ENCODE results near the gene AMH. TPM values are rescaled to one million over a fixed set of nuclear protein-coding genes. Genes with fewer than 3 reads are reported as not detected.

The AMH gene
- total RNA-seq, 2 donors from 2014 or later: 0.92 to 0.95 TPM

- DNase-seq (ENCODE audit: low spot score): peak; percentile 60
- Histone ChIP-seq H3K27ac (peak overlapping the region; percentile 47 to 77), H3K4me3 (peak overlapping the region; percentile 47), H3K27me3 (replicated peaks; ENCODE audit: insufficient read depth) (no peaks in the 10 kb centered on the region), H3K4me1 (ENCODE audit: control insufficient read depth in 1 of 2, low read depth in 2 of 2) (peaks cover 21 to 32% of the 10 kb centered on the region in 2 donors), H3K36me3 (peaks cover 2% of the 10 kb centered on the region), H3K9me3 (no peaks in the 10 kb centered on the region)
- TF ChIP-seq CTCF (IDR thresholded peaks at IDR 0.05): no peak
- ATAC-seq (ENCODE audit: insufficient number of reproducible peaks, low FRiP score, low read depth): no peak
These were observed 17.3 kb downstream of the AMH start for GRCh38 chr19:2266183-2266993.

- no peak for ATAC-seq (ENCODE audit: insufficient number of reproducible peaks, low FRiP score, low read depth)
- TF ChIP-seq CTCF (IDR thresholded peaks at IDR 0.05): no peak
- Histone ChIP-seq H3K4me3 (peak overlapping the region; percentile 100), H3K9me3 (no peaks in the 10 kb centered on the region), H3K27ac (no peak overlapping the region), H3K36me3 (peaks cover 20% of the 10 kb centered on the region), H3K4me1 (ENCODE audit: control insufficient read depth in 1 of 2, low read depth in 2 of 2) (peaks cover 41 to 51% of the 10 kb centered on the region in 2 donors), H3K27me3 (replicated peaks; ENCODE audit: insufficient read depth) (no peaks in the 10 kb centered on the region)
- DNase-seq (ENCODE audit: low spot score): no peak
These were observed 19.3 kb downstream of the AMH start for GRCh38 chr19:2268480-2268830.

GRCh38 chr19:2268861-2269243 lies 19.7 kb downstream of the AMH start:
- no peak for ATAC-seq (ENCODE audit: insufficient number of reproducible peaks, low FRiP score, low read depth)
- H3K36me3 ChIP-seq: peaks cover 20% of the 10 kb centered on the region
- H3K27me3 ChIP-seq (replicated peaks; ENCODE audit: insufficient read depth): no peaks in the 10 kb centered on the region
- peaks cover 45 to 55% of the 10 kb centered on the region in 2 donors for H3K4me1 ChIP-seq (ENCODE audit: control insufficient read depth in 1 of 2, low read depth in 2 of 2)
- H3K27ac ChIP-seq: no peak overlapping the region
- peak overlapping the region; percentile 100 for H3K4me3 ChIP-seq
- DNase-seq (ENCODE audit: low spot score): no peak
- no peaks in the 10 kb centered on the region for H3K9me3 ChIP-seq
- no peak for TF ChIP-seq CTCF (IDR thresholded peaks at IDR 0.05)

GRCh38 chr19:2269244-2270156 lies 20.4 kb downstream of the AMH start:
- H3K4me1 ChIP-seq (ENCODE audit: control insufficient read depth in 1 of 2, low read depth in 2 of 2): peaks cover 47 to 62% of the 10 kb centered on the region in 2 donors
- ATAC-seq (ENCODE audit: insufficient number of reproducible peaks, low FRiP score, low read depth): peak; percentile 93

More at GRCh38 chr19:2269244-2270156, 20.4 kb downstream of the AMH start:
- H3K9me3 ChIP-seq: no peaks in the 10 kb centered on the region
- peak overlapping the region; percentile 100 for H3K4me3 ChIP-seq
- H3K27me3 ChIP-seq (replicated peaks; ENCODE audit: insufficient read depth): no peaks in the 10 kb centered on the region
- H3K36me3 ChIP-seq: peaks cover 20% of the 10 kb centered on the region
- DNase-seq (ENCODE audit: low spot score): peak; percentile 88
- peak overlapping the region; percentile 98 for H3K27ac ChIP-seq
- no peak for TF ChIP-seq CTCF (IDR thresholded peaks at IDR 0.05)
